PC-9 (cell line): ENCODE measurements around the gene ARNT2.

Source experiments
- EZH2 ChIP-seq: fragments of 200-600 bp; sonication (generic); IDR thresholded peaks from 2 replicates; pipeline ENCODE4 v1.8.0; 2017; ENCODE audit warnings: antibody characterized with exemption, low read depth
- TF ChIP-seq, protein P1 (sequence below): fragments of 200-600 bp; sonication (generic); conservative IDR thresholded peaks from 2 replicates; pipeline ENCODE4 v1.6.1; 2017; ENCODE audit warnings: mixed run types, antibody characterized with exemption, mild to moderate bottlenecking, moderate library complexity

DNA sequence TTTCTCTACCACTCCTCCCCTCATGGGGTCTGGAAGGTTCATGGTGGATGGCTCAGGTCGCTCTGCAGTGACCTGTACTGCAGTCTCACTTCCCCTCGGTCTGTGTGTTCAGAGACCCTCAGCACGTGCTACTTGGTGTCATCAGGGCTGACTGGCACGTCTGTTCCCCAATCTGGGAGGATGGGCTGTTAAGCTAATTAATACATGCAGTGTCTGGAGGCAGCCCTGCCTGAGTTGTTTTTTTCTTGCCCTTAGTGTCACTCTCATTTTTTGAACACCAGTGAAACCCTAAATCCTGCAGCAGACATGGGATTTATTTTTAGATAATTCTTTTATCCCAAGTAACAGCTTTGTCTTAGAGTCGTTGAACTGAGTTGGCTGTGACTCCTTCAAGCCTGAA is 64.6 kb downstream of the ARNT2 start:
- no peak for TF ChIP-seq EZH2
- TF ChIP-seq, protein P1, sequence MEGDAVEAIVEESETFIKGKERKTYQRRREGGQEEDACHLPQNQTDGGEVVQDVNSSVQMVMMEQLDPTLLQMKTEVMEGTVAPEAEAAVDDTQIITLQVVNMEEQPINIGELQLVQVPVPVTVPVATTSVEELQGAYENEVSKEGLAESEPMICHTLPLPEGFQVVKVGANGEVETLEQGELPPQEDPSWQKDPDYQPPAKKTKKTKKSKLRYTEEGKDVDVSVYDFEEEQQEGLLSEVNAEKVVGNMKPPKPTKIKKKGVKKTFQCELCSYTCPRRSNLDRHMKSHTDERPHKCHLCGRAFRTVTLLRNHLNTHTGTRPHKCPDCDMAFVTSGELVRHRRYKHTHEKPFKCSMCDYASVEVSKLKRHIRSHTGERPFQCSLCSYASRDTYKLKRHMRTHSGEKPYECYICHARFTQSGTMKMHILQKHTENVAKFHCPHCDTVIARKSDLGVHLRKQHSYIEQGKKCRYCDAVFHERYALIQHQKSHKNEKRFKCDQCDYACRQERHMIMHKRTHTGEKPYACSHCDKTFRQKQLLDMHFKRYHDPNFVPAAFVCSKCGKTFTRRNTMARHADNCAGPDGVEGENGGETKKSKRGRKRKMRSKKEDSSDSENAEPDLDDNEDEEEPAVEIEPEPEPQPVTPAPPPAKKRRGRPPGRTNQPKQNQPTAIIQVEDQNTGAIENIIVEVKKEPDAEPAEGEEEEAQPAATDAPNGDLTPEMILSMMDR: no peak
